IPS DF 6.9 (cell line): Measurements from ENCODE around the gene RIC1.
"Not testable (repeated sequence)": the region's sequence is repeated elsewhere in the genome, so short reads cannot be mapped to it uniquely, and the experiment has no call there.

Source experiments
- DNase-seq: peaks from one replicate; pipeline ENCODE4 v3.0.0-alpha.2; 2013; ENCODE audit warnings: low read depth, low spot score
- H3K27ac ChIP-seq: one replicate; pipeline ENCODE4 v1.5.1; 2013; ENCODE audit warnings: low read length, control low read depth
- H3K27me3 ChIP-seq: 2 replicates; pipeline ENCODE4 v1.6.1; 2013; ENCODE audit warnings: mild to moderate bottlenecking, low read length; ENCODE audit not compliant: control insufficient read depth, insufficient read depth
- H3K36me3 ChIP-seq: 2 replicates; pipeline ENCODE4 v1.6.1; 2013; ENCODE audit warnings: low read length; ENCODE audit not compliant: control insufficient read depth, insufficient read depth
- H3K4me1 ChIP-seq: 2 replicates; pipeline ENCODE4 v1.6.1; 2013; ENCODE audit warnings: low read length; ENCODE audit not compliant: control insufficient read depth, insufficient read depth
- H3K4me3 ChIP-seq: 2 replicates; pipeline ENCODE4 v1.5.1; 2013; ENCODE audit warnings: mild to moderate bottlenecking, low read length
- H3K9me3 ChIP-seq: 2 replicates; pipeline ENCODE4 v1.6.1; 2013; ENCODE audit warnings: low read length, inconsistent platforms; ENCODE audit not compliant: control insufficient read depth, insufficient read depth
- WGBS: extraction: QIAGEN DNeasy Blood & Tissue Kit; methylation state at CpG from one replicate; pipeline ENCODE4 v1.1.7; 2013; ENCODE audit warnings: mixed read lengths, missing lambda C conversion rate; ENCODE audit not compliant: insufficient read length, insufficient coverage; 5-methylcytosine and 5-hydroxymethylcytosine counted together

Gene RIC1

DNA sequence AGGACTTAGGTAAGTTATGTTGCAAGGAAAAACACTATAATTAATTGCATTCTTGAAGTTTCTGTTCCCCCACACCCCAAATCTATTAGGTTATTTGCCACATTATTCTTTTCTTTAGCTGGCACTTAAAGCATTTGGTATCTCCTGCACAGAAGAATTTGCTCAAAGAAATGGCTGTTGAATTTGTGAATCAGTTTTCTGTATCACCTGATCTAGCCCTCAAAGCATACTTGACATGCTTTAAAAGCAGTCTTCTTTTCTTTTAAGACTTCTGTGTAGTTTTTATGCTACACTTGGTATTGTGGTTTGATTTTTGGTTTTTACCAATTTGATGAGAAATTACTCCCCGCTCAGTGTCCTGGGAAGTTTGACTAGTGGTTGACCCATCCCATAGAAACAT, 69.1 kb downstream of the RIC1 start:
- Histone ChIP-seq H3K4me3 (no peak overlapping the region), H3K27ac (no peak overlapping the region), H3K36me3 (no peaks in the 10 kb centered on the region), H3K9me3 (no peaks in the 10 kb centered on the region), H3K4me1 (no peaks in the 10 kb centered on the region), H3K27me3 (no peaks in the 10 kb centered on the region)
- WGBS, result no CpG with 5 or more reads among the region's 1 CpG
- DNase-seq, result no peak

DNA sequence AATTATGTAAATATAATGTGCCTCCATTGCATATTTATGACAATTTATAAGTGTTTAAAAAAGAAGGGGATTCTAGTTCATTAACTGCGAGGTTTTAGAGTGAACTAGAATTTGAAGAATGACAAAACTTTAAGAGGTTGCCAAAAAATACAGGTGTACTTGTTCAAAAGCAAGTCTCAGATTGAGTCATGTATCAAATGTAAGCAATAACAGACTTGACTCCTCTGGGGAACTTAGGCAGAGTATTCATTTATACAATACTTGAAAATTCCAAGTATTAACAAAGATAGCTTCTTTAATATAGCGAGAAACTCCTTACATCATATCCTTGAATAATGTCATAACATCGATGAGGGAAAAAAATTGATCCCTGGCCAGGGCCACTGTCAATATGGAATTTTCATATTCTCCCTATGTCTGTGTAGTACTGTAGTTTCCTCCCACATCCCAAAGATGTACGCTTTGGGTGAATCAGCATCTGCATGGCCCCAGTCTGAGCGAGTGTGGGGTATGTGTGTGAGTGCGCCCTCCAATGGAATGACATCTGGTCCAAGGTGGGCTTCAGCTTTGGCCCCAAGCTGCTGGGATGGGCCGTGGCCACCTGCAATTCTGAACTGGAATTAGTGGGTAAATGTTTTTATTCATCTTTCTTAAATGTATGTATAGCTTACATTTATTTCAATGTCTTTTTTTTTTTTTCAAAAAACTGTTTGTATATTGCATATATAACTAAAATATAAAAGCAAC, 70.1 kb downstream of the RIC1 start:
- Histone ChIP-seq H3K9me3 (no peaks in the 10 kb centered on the region), H3K36me3 (no peaks in the 10 kb centered on the region), H3K27ac (no peak overlapping the region), H3K4me3 (no peak overlapping the region), H3K27me3 (no peaks in the 10 kb centered on the region), H3K4me1 (no peaks in the 10 kb centered on the region)
- WGBS, result no CpG with 5 or more reads among the region's 7 CpGs
- DNase-seq, result no peak

GRCh38 chr9:5708414-5708813, 79.5 kb downstream of the RIC1 start:
- Histone ChIP-seq H3K27me3 (no peaks in the 10 kb centered on the region), H3K27ac (no peak overlapping the region), H3K4me1 (no peaks in the 10 kb centered on the region), H3K4me3 (no peak overlapping the region), H3K36me3 (no peaks in the 10 kb centered on the region), H3K9me3 (no peaks in the 10 kb centered on the region)
- WGBS, result no CpG with 5 or more reads among the region's 1 CpG
- no peak for DNase-seq

- no peak overlapping the region for H3K4me3 ChIP-seq
- no peak for DNase-seq
- H3K27ac ChIP-seq, result no peak overlapping the region
- no peaks in the 10 kb centered on the region for H3K36me3 ChIP-seq
- no peaks in the 10 kb centered on the region for H3K4me1 ChIP-seq
- no CpG with 5 or more reads among the region's 4 CpGs for WGBS
- no peaks in the 10 kb centered on the region for H3K9me3 ChIP-seq
- no peaks in the 10 kb centered on the region for H3K27me3 ChIP-seq
These were observed 83.9 kb downstream of the RIC1 start for GRCh38 chr9:5712651-5713390.

DNA sequence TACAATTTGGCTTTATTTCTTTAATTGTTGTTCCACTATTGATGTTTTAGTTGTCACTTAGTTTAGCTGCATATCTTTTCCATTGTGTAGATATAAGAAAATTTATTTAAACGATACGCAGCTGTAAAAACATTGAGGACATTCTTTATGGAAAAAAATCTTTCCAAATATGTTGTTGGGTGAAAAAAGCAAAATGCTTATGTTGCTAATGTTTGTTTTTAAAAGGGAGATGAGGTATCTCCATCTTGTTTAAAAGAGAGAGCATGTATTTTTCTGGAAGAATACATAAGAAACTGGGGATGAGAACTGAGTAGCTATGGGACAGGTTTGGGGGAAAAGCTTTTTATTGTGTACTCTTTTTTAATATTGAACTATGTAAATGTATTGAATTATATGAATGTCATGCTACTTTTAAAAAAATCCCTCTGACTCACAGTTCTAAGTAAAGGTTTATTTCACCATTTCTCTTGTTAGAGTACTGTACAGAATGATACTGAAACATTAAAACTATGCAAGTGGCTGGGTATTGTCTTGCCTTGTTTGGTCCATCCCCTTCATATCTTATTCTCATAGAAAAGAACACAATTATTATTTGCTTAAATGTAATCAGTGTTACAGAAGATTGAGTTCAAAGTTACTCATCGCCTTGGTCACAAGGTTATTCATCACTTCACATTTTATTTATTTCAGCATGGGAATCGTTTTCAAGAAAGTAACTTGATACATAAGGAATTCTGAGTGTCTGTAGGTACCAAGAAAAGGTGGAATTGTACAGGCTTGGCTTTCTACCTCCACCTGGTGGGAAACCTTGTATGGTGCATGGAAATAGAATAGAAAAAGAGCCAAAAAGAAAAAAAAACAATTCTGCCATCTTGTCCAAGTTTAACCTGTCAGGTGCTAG, 85.8 kb downstream of the RIC1 start:
- no peak for DNase-seq
- Histone ChIP-seq H3K27me3 (no peaks in the 10 kb centered on the region), H3K27ac (no peak overlapping the region), H3K4me1 (no peaks in the 10 kb centered on the region), H3K4me3 (no peak overlapping the region), H3K36me3 (no peaks in the 10 kb centered on the region), H3K9me3 (no peaks in the 10 kb centered on the region)
- WGBS, result 100% methylated on average over 2 of the region's 4 CpGs

GRCh38 chr9:5715548-5716127, 86.7 kb downstream of the RIC1 start:
- DNase-seq, result no peak
- no peaks in the 10 kb centered on the region for H3K9me3 ChIP-seq
- no peak overlapping the region for H3K4me3 ChIP-seq
- no peak overlapping the region for H3K27ac ChIP-seq
- no peaks in the 10 kb centered on the region for H3K4me1 ChIP-seq
- no peaks in the 10 kb centered on the region for H3K36me3 ChIP-seq
- no peaks in the 10 kb centered on the region for H3K27me3 ChIP-seq
- no CpG with 5 or more reads among the region's 5 CpGs for WGBS

- WGBS, result no CpG with 5 or more reads among the region's 10 CpGs
- H3K36me3 ChIP-seq, H3K4me1 ChIP-seq: not testable (repeated sequence)
These were observed 88.5 kb downstream of the RIC1 start for GRCh38 chr9:5717434-5717833.

DNA sequence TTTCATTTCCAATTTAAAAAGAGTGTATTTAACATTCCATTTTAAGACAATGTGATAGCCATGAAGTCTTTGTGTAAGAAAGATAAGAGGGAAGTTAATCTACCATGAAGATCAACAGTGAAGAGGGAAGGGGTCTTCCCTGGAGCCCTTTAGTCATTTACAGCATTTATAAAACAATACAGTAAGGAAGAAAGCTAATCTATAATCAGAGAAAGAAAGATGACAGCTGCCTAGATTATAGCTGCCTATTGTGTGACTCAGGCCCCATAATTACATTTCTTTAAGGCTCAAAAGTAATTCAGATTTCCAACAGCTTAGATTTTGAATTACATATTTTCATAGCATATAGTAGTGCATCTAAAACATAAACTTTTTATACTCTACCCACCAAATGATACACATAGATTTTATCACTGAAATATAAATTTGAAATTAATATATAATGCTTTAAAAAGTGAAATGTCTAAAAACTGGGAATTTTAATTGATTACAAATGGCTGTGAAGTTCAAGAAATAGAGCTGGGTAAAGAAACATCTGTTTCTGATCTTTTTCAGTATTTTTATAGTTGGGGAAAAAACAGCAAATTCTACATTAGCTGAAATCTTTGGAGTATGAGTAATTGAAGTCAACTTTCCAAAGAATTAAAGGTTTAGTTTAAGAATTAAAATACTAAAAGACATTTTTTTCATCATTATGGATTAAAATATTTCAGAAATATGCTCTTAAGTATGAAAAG, 89.6 kb downstream of the RIC1 start:
- no peak for DNase-seq
- no peaks in the 10 kb centered on the region for H3K9me3 ChIP-seq
- H3K4me3 ChIP-seq, result no peak overlapping the region
- no peaks in the 10 kb centered on the region for H3K4me1 ChIP-seq
- no peaks in the 10 kb centered on the region for H3K36me3 ChIP-seq
- no peaks in the 10 kb centered on the region for H3K27me3 ChIP-seq
- no peak overlapping the region for H3K27ac ChIP-seq

More at GRCh38 chr9:5717434-5717833, 88.5 kb downstream of the RIC1 start:
- DNase-seq, H3K9me3 ChIP-seq, H3K27ac ChIP-seq, H3K4me3 ChIP-seq, H3K27me3 ChIP-seq: not testable (repeated sequence)

- DNase-seq, result no peak
- Histone ChIP-seq H3K4me1 (no peaks in the 10 kb centered on the region), H3K27me3 (no peaks in the 10 kb centered on the region), H3K36me3 (no peaks in the 10 kb centered on the region), H3K4me3 (no peak overlapping the region), H3K27ac (no peak overlapping the region), H3K9me3 (no peaks in the 10 kb centered on the region)
- no CpG with 5 or more reads among the region's 3 CpGs for WGBS
These were observed 90.4 kb downstream of the RIC1 start for GRCh38 chr9:5719100-5719926.
